ENCODE results near the gene UCHL1. TPM values are rescaled to one million over a fixed set of nuclear protein-coding genes. Genes with fewer than 3 reads are reported as not detected.

The UCHL1 gene
- total RNA-seq, 1 donor from 2014 or later: 807 TPM

- peak; percentile 88 for TF ChIP-seq CTCF (IDR thresholded peaks at IDR 0.05)
- H3K27ac Mint-ChIP-seq (ENCODE audit: unreplicated experiment): peak overlapping the region; percentile 93
- peaks cover 74% of the 10 kb centered on the region for H3K4me1 Mint-ChIP-seq (ENCODE audit: low read depth)
Measured at GRCh38 chr4:41212616-41213203, 44.0 kb upstream of the UCHL1 start.

GRCh38 chr4:41213625-41214135 is 43.0 kb upstream of the UCHL1 start:
- Mint-ChIP-seq H3K4me1 (ENCODE audit: low read depth) (peaks cover 64% of the 10 kb centered on the region), H3K27ac (ENCODE audit: unreplicated experiment) (peak overlapping the region; percentile 93)

More at GRCh38 chr4:41212616-41213203, 44.0 kb upstream of the UCHL1 start:
- H3K27me3 Mint-ChIP-seq (ENCODE audit: low read depth): no peaks in the 10 kb centered on the region
- no peak for DNase-seq (ENCODE audit: low spot score)
- H3K9me3 Mint-ChIP-seq (ENCODE audit: low read depth): no peaks in the 10 kb centered on the region
- H3K36me3 Mint-ChIP-seq (ENCODE audit: low read depth): no peaks in the 10 kb centered on the region
- peak overlapping the region; percentile 98 for H3K4me3 Mint-ChIP-seq (ENCODE audit: unreplicated experiment)

DNA sequence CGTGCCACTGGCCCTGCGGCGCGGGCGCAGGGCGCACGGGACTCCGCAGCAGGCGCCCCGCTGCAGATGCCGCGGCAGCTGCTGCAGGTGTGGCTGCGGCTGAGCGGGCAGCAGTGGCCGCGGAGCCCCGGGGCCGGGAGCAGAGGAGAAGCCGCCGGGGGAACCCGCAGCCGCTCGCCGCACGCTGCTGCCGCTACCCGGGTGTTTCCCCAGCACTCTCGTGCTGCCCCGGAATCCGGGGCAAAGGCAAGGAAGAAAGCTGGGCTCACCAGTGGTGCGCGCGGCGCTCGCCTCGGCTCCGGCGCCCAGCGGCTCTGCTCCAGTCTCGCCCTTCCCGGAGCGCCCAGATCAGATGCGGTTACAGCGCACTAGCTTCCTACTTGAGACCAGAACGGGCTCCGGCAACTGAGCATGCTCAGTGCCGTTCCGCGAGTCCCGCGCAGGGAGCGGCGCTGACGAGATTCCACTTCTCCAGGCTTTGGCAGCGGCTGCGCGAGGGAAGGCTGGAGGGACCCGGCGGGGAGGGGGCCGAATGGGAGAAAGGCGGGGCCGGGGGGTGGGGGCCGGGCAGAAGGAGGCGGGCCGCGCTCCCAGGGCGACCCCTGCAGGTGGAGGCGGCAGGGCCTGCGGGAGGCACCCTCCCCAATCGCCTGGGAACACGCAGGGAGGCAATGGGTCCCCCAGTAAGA is 42.4 kb upstream of the UCHL1 start, which contains the start of gene APBB2:
Gene APBB2 (minus strand): TSS at position 407 of the 689 bp plus-strand sequence. CDS start 181,288 bp downstream, outside the sequence.
- no peaks in the 10 kb centered on the region for H3K27me3 Mint-ChIP-seq (ENCODE audit: low read depth)
- DNase-seq (ENCODE audit: low spot score): peak; percentile 99
- peak within 1 kb of the TSS; percentile 98 for H3K27ac Mint-ChIP-seq (ENCODE audit: unreplicated experiment)
- TF ChIP-seq CTCF (IDR thresholded peaks at IDR 0.05): peak; percentile 88
- no peaks in the 10 kb centered on the region for H3K9me3 Mint-ChIP-seq (ENCODE audit: low read depth)
- no peaks in the 10 kb centered on the region for H3K36me3 Mint-ChIP-seq (ENCODE audit: low read depth)
- peaks cover 58% of the 10 kb centered on the region for H3K4me1 Mint-ChIP-seq (ENCODE audit: low read depth)
- H3K4me3 Mint-ChIP-seq (ENCODE audit: unreplicated experiment): peak within 1 kb of the TSS; percentile 98

More at GRCh38 chr4:41213625-41214135, 43.0 kb upstream of the UCHL1 start:
- Mint-ChIP-seq H3K36me3 (ENCODE audit: low read depth) (no peaks in the 10 kb centered on the region), H3K27me3 (ENCODE audit: low read depth) (no peaks in the 10 kb centered on the region), H3K4me3 (ENCODE audit: unreplicated experiment) (peak overlapping the region; percentile 98), H3K9me3 (ENCODE audit: low read depth) (no peaks in the 10 kb centered on the region)
- TF ChIP-seq CTCF (IDR thresholded peaks at IDR 0.05): no peak
- no peak for DNase-seq (ENCODE audit: low spot score)

- Mint-ChIP-seq H3K9me3 (ENCODE audit: low read depth) (no peaks in the 10 kb centered on the region), H3K27me3 (ENCODE audit: low read depth) (no peaks in the 10 kb centered on the region), H3K36me3 (ENCODE audit: low read depth) (no peaks in the 10 kb centered on the region), H3K27ac (ENCODE audit: unreplicated experiment) (peak overlapping the region; percentile 98), H3K4me1 (ENCODE audit: low read depth) (peaks cover 53% of the 10 kb centered on the region), H3K4me3 (ENCODE audit: unreplicated experiment) (no peak overlapping the region)
- no peak for DNase-seq (ENCODE audit: low spot score)
- TF ChIP-seq CTCF (IDR thresholded peaks at IDR 0.05): peak; percentile 48
Measured at GRCh38 chr4:41214825-41215146, 41.9 kb upstream of the UCHL1 start.

DNA sequence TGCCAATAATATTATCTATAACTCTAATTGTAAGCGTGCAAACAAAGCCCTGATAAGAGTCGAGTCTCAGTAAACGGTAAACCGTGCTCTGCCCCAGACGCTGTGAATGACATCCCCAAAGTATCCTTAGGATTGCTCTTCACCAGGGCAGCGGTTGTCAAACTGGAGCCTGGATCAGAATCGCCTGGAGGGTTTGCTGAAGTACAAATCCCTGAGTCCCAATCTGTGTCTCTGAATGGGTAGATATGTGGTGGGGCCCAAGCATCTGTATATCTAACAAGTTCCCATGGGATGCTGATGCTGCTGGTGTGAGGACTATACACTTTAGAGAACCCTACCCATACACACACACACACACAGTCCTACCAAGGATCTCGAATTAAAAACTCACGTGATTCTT is 41.6 kb upstream of the UCHL1 start:
- Mint-ChIP-seq H3K27me3 (ENCODE audit: low read depth) (no peaks in the 10 kb centered on the region), H3K9me3 (ENCODE audit: low read depth) (no peaks in the 10 kb centered on the region), H3K36me3 (ENCODE audit: low read depth) (no peaks in the 10 kb centered on the region), H3K27ac (ENCODE audit: unreplicated experiment) (peak overlapping the region; percentile 98), H3K4me3 (ENCODE audit: unreplicated experiment) (no peak overlapping the region), H3K4me1 (ENCODE audit: low read depth) (peaks cover 49% of the 10 kb centered on the region)
- TF ChIP-seq CTCF (IDR thresholded peaks at IDR 0.05): no peak
- no peak for DNase-seq (ENCODE audit: low spot score)
